ENCODE measurements around the gene FAM117A.

DNA sequence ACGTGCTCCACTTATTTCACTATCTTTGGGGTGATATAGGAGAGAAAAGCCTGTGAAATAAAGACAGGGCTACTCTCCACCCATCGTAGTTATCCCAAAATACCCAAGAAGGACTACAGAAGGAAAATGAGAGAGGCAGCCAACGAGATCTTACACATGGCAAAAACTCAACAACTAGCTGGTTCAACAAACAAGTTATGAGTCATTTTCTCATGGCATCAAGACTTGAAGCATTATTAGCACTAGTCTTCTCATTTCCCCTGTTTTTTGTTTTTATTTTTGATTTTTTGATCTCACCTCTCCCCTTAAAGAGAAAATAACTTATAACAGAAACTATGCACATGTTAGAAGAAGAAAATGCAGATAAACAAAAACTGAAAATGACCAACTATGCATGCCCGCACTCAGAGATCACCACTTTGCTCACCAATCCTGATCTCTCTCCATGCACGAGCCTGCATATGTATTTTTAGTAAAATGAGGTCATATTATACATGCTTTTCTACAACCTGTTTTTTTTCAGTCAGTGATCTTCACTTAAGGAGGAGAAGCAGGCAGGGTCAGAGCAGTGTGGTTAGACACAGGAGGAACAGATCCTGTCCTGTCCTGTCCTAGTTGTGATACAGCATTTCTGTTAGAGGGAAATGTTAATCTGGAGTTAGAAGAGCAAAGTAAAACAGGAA lies 22.8 kb downstream of the FAM117A start:
- no peak for TF ChIP-seq CTCF (IDR thresholded peaks at IDR 0.05)
- no peak for TF ChIP-seq POLR2AphosphoS5 (IDR thresholded peaks at IDR 0.05)
- TF ChIP-seq POLR2A (IDR thresholded peaks at IDR 0.05): no peak
